Activated T-cell treated with anti-CD3 and anti-CD28 coated beads for 4 hours (primary cell): ENCODE measurements around the gene TAS1R3.

Experiments
- DNase-seq: peaks from one replicate; pipeline ENCODE4 v3.0.0-alpha.2; 2020

The TAS1R3 gene

DNA sequence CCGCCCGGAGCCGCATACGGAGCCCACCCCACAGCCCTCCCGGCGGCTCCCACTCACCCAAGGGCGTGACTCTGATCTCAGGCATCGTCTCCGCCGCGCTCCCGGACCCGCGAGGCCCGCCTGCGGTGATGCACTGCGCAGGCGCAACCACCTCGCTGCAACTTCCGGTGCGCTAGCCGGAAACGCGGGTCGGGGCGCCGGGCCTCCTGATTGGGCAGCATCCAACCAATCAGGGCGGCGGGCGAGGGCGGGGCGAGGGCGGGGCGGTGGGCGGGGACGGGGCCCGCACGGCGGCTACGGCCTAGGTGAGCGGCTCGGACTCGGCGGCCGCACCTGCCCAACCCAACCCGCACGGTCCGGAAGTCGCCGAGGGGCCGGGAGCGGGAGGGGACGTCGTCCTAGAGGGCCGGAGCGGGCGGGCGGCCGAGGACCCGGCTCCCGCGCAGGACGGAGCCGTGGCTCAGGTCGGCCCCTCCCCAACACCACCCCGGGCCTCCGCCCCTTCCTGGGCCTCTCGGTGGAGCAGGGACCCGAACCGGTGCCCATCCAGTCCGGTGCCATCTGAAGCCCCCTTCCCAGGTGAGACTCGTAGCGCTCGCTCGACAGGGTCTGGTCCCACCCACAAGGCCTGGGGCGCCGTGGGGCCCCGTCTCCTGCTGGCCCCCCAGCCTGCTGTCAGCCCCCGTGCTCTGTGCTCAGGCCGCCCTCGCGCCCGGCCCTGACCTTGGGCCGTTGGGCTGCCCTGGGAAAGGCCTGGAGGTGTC, 6.4 kb upstream of the TAS1R3 start, which contains the start of the genes CPTP and INTS11:
Gene CPTP (plus strand): TSS at position 279 of the 764 bp plus-strand sequence. CDS start 2,109 bp downstream, outside the sequence.
Gene INTS11 (minus strand): TSS at position 137 of the 764 bp plus-strand sequence. CDS start 52 bp downstream, at position 85.
- peak; percentile 95 for DNase-seq

DNA sequence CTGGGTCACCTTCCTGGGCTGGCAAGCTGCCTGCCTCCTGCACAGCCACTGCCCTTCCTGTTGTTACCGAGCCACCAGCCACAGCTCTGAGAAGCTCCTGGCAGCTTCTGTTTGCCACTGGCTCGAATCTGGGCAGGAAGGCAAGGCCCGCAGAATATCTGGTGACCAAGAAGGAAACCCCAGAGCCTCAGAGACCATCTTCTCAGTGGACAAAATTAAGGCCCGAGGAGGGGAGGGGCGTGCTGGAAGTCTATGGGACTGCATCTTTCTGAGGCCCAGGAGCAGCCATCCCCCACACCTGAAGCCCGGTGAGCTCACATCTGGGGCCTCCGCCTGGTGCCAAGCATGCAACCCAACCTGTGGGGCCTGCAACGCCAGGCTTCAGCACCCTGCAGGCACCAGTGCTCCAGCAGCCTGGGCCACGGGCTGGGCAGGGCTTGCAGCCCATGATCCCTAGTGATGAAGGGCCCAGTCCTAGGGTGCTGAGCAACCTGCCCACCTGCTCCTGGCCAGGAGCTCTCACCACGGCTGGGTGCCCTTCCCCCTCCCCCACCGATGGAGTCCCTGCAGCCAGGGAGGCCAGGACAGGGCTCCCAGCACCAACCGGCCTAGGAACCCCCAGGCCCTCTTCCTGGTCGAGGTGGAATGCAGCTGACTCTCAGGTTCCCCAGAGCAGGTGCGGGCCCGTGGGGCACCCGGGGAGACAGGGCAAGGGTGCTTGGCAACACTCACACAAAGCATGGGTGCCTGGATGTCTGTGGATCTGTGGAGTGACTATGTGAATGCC, 5.6 kb upstream of the TAS1R3 start:
- DNase-seq, result no peak

DNA sequence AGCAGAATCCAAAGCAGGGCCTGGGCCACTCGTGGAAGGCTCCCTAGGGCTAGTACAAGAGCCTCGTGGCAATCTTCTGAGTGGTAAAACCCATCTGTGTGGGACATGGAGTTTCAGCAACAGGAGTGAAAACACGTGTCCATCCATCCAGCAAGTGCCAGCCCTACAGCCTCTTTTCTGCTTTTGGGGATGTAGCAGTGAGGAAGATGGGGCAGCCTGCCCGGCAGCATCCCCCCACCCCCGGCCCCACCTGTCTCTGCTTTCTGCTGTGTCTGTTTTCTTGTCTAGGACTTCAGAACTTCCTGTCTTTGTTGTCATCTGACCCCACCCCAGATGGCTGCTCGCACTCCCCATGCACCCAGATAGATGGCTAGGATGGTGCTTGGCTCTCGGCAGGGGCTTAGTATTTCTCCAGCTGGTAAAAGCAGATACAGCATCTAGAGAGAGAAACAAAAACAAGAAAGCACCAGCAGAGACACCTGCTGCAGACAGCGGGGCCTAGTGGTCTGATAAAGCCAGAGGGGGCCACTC, 4.9 kb upstream of the TAS1R3 start:
- DNase-seq, result no peak

DNA sequence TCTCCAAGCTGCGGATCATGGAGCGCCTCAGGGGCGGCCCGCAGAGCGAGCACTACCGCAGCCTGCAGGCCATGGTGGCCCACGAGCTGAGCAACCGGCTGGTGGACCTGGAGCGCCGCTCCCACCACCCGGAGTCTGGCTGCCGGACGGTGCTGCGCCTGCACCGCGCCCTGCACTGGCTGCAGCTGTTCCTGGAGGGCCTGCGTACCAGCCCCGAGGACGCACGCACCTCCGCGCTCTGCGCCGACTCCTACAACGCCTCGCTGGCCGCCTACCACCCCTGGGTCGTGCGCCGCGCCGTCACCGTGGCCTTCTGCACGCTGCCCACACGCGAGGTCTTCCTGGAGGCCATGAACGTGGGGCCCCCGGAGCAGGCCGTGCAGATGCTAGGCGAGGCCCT, 3.8 kb upstream of the TAS1R3 start:
- DNase-seq, result no peak

DNA sequence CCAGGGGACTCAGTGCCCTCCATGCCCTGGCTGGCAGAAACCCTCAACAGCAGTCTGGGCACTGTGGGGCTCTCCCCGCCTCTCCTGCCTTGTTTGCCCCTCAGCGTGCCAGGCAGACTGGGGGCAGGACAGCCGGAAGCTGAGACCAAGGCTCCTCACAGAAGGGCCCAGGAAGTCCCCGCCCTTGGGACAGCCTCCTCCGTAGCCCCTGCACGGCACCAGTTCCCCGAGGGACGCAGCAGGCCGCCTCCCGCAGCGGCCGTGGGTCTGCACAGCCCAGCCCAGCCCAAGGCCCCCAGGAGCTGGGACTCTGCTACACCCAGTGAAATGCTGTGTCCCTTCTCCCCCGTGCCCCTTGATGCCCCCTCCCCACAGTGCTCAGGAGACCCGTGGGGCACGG, 2.8 kb upstream of the TAS1R3 start:
- no peak for DNase-seq

DNA sequence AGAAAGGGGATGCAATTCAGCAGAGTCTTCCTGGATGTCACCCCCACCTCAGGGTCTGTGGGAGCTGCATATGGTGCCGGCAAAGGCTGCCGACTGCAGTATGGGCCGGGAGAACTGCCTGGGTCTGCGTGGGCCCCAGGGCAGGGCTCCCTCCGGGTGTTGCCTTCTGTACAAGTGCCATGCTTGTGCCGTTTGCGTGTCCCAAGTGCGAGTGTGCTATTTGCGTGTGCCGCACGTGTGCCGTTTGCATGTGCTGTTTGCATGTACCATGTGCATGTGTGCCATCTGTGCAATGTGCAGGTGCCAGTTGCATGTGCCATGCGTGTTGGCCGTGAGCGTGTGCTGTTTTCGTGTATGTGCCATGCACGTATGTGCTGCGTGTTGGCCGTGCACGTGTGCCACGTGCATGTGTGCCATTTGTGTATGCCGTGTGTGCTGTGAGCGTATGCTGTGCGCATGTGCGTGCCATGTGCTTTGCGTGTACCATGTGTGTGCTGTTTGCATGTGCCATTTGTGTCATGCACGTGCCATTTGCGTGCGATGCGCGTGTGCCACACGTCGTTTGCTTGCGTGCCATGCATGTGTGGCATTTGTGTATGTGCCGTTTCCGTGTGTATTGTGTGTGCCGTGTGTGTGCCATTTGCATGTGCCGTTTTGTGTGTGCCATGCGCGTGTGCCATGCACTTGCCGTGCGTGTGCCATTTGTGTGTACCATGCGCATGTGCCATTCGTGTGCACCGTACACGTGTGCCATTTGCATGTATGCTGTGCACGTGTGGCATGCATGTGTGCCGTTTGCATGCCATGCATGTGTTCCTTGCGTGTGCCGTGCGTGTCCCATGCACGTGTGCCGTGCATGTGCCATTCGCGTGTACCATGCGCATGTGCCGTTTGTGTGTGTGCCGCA, 1.5 kb upstream of the TAS1R3 start:
- DNase-seq, result no peak

DNA sequence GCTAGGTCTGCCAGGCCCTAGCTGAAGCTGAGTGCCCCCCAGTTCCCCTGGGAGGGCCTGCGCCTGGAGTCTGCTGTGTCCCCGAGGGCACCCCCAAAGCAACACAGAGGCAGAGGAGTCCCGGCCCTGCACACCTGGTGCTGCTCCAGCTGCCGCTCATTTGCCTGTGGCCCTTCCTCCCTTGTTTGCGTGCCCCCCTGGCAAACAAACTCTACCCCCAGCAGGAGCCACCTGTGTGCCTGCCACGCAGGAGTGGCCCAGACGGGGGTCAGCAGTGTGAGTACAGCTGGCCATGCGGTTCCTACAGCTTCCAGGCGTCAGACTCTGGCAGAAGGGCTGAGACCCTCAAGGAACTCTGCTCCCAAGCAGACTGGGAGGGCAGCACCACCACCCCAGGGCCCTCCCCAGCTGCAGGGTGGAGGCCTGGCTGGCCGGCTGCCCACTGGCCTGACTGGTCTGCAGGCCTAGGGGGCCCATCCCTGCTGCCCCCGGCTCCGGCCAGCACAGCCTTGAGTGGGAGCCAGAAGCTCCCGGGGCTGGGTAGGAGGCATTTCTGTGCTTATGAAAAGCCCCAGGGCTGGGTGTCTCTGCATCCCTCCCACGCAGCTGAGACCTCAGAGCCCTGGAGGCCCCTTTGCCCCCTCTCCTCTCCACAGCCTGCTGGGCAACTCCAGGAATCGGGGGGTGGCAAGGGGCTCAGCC, 563 bp upstream of the TAS1R3 start:
- DNase-seq, result no peak

DNA sequence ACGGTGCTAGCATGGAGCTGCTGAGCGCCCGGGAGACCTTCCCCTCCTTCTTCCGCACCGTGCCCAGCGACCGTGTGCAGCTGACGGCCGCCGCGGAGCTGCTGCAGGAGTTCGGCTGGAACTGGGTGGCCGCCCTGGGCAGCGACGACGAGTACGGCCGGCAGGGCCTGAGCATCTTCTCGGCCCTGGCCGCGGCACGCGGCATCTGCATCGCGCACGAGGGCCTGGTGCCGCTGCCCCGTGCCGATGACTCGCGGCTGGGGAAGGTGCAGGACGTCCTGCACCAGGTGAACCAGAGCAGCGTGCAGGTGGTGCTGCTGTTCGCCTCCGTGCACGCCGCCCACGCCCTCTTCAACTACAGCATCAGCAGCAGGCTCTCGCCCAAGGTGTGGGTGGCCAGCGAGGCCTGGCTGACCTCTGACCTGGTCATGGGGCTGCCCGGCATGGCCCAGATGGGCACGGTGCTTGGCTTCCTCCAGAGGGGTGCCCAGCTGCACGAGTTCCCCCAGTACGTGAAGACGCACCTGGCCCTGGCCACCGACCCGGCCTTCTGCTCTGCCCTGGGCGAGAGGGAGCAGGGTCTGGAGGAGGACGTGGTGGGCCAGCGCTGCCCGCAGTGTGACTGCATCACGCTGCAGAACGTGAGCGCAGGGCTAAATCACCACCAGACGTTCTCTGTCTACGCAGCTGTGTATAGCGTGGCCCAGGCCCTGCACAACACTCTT, 1.1 kb downstream of the TAS1R3 start:
- no peak for DNase-seq

DNA sequence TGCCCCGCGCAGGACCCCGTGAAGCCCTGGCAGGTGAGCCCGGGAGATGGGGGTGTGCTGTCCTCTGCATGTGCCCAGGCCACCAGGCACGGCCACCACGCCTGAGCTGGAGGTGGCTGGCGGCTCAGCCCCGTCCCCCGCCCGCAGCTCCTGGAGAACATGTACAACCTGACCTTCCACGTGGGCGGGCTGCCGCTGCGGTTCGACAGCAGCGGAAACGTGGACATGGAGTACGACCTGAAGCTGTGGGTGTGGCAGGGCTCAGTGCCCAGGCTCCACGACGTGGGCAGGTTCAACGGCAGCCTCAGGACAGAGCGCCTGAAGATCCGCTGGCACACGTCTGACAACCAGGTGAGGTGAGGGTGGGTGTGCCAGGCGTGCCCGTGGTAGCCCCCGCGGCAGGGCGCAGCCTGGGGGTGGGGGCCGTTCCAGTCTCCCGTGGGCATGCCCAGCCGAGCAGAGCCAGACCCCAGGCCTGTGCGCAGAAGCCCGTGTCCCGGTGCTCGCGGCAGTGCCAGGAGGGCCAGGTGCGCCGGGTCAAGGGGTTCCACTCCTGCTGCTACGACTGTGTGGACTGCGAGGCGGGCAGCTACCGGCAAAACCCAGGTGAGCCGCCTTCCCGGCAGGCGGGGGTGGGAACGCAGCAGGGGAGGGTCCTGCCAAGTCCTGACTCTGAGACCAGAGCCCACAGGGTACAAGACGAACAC, 1.8 kb downstream of the TAS1R3 start:
- no peak for DNase-seq

DNA sequence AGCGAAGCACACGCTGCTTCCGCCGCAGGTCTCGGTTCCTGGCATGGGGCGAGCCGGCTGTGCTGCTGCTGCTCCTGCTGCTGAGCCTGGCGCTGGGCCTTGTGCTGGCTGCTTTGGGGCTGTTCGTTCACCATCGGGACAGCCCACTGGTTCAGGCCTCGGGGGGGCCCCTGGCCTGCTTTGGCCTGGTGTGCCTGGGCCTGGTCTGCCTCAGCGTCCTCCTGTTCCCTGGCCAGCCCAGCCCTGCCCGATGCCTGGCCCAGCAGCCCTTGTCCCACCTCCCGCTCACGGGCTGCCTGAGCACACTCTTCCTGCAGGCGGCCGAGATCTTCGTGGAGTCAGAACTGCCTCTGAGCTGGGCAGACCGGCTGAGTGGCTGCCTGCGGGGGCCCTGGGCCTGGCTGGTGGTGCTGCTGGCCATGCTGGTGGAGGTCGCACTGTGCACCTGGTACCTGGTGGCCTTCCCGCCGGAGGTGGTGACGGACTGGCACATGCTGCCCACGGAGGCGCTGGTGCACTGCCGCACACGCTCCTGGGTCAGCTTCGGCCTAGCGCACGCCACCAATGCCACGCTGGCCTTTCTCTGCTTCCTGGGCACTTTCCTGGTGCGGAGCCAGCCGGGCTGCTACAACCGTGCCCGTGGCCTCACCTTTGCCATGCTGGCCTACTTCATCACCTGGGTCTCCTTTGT, 2.6 kb downstream of the TAS1R3 start:
- no peak for DNase-seq

DNA sequence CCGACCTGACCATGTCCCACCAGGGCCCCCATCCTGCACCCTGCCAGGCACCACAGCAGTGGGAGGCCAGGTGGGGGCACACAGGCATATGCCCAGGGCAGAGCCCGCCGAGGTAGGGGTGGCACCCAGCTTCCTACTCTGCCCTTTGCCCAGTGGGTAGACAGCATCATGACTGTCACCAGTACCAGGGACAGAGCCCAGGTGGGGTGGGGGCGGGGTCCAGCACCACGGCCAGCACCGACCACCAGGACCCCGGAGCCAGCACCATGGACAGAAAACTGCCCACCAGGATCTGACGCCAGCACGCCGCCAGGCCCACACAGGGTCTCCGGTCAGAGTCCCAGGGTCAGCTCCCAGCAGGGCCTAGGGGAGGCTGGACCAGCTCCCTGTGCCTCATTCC, 3.8 kb downstream of the TAS1R3 start:
- DNase-seq, result no peak

DNA sequence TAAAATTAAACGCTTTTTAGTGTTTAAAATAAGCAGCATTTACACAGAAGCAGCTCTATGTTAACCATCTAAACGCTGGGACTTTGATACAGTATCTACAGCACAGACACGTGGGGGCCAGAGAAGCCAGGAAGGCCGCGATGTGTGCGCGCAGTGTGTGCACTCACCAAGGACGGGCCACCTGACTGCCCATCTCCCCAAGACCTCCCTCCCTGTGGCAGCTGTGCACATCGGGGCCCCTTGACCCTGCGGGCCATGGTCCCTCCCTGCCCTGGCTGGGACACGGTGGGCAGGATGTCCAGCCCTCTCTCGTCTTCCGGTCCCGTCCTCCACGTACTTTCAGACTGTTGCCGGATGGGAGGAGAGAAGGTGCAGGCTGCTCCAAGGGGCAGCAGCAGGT, 4.2 kb downstream of the TAS1R3 start:
- no peak for DNase-seq

DNA sequence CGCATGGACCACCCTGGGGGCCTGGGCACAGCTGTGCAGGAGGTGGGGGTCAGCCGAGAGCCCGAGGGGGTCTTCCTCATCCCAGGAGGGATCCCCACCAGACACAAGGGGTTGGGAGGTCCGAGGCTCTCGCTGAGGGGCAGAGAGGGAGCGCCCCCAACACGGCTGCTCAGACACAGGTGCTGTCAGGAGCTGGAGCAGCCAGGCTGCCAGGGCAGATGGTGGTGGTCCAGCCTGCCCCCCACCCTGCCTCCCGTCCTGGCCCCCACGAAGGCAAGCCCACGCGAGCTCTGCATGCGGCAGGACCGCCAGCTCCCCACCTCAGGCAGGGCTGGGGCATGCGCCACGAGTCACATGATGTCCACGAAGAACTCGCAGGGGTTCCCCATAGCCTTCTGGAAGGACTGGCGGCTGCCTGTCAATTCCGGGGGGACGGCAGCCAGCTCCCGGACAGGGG, 4.7 kb downstream of the TAS1R3 start:
- no peak for DNase-seq

DNA sequence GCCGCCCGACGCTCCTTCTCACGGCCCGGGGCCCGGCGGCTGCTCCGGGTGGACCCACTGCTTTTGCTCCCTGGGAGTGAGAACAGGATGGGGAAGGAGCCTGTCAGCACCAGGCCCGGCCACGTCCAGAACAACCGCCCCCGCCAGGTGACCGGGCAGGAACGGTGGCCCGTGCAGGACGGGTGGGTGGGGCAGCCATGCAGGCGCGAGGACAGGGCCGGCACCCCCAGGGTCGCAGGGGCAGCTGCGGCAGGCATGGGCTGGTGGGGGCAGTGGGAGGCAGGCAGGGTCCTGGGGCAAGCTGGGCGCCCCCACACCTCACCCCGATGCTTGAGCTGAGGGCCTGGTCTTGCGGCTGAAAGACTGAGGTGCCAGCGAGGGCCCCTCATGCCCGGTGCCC, 5.4 kb downstream of the TAS1R3 start:
- DNase-seq, result no peak

DNA sequence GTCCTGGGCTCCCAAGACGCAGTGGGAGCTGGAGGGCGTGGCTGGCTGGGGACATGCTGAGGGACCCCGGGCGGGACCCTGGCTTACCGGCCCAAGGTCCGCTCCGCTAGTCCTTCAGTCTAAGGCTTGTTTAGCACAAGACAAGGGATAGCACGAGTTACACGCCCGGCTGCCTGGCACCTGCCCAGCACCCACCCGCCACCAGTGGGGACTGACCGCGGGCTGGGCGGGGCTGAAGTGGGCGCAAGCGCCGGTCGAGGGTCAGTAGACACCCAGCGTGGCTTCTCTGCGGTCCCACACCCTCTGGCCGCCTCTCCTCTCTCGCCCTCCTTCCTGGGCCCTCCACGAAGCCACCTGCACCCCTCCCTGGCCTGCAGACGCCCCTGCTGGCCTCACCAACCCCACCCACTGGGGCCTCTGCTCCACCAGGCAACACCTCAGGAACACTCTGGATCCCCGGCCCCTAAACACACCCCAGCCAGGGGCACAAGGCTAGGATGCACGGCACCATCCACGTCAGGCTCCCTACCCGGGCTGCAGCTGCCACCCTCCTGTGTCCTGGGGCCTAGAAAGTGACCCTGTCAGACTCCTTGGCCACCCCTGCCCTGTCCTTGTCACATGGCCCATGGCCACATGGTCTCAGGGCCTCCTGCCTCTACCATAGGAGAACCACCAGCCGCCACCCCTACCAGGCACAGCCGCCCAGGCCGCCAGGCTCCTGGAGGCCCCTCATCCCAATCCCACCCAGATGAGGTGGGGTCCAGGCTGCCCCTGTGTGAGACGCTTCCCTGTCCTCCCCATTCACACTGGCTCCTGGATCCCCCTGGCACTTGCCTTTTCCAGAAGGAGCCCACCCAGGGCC, 6.1 kb downstream of the TAS1R3 start:
- DNase-seq, result no peak

DNA sequence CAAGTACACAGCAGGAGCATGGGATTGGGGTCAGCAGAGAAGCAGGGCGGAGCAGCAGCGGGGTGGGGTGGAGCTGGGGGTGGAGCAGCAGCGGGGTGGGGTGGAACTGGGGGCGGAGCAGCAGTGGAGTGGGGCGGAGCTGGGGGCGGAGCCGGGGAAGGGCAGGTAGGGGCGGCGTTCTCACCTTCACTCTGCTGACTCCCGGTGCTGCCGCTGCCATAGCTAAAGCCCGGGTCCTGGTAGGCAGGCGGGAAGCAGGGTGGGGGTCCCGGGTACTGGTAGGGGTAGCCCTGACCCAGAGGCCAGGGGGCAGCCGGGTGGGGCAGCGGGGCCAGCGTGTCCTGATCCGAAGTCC, 6.7 kb downstream of the TAS1R3 start:
- no peak for DNase-seq

DNA sequence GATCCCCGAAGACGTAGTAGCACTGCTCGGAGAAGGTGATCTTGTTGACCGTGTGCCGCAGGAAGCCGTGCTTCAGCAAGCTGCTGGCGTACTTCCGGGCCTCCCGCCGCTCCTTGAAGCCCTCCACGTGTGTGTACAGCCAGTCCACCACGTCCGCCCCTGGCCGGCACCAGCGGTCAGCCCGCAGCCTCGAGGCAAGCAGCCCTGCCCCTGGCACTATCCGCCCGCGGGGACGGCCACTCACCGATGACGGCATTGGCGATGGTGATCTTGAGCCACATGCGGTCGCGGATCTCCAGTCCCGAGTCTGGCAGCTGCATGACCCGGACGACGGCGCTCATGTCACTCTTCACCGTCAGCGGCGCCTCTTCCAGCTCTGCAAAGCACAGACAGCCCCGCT, 7.2 kb downstream of the TAS1R3 start:
- DNase-seq, result no peak

DNA sequence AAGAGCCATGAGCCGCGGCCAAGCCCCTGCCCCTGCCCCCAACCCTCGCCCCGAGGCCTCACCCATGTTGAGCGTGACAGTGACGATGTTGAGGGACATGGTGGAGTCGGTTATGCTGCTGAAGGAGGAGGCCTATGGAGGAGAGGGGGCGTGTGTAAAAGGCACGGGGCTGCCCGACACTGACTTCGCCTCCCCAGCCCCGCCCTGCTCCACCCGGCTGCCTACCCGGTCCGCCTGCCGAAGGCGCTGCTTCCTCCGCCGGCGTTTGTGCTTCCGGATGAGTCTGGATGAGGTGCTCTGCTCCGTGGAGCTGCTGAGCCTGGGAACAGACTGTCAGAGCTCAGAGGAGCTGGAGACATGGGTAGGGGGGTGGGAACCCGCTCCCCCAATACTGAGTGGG, 9.1 kb downstream of the TAS1R3 start:
- DNase-seq, result no peak
